Right cardiac atrium (tissue), 5 donors: ENCODE data around the gene RAD9B. TPM values are rescaled to one million over a fixed set of nuclear protein-coding genes. Genes with fewer than 3 reads are reported as not detected.
"Not testable (repeated sequence)": the region's sequence is repeated elsewhere in the genome, so short reads cannot be mapped to it uniquely, and the experiment has no call there.

ENCODE experiments used
- ATAC-seq, 2 donors: fragments of 200-7000 bp; cut with Tn5 transposase; one replicate each; pipeline versions ENCODE4 v1.8.0 to v1.9.1; 2020; ENCODE audit warnings: moderate library complexity in 2 of 2, mild to moderate bottlenecking in 1 of 2
- DNase-seq, 3 donors: peaks; one replicate each; pipeline ENCODE4 v3.0.0-alpha.2; 2020
- H3K27ac ChIP-seq: one replicate; pipeline ENCODE4 v1.5.1; 2013; ENCODE audit warnings: mild to moderate bottlenecking, low read length, control low read depth, moderate library complexity
- H3K27me3 ChIP-seq: one replicate; pipeline ENCODE4 v1.6.1; 2013; ENCODE audit not compliant: control insufficient read depth, insufficient read depth
- H3K4me1 ChIP-seq: one replicate; pipeline ENCODE4 v1.6.1; 2013; ENCODE audit warnings: low read length; ENCODE audit not compliant: control insufficient read depth, insufficient read depth
- H3K4me3 ChIP-seq: one replicate; pipeline ENCODE4 v1.5.1; 2013; ENCODE audit warnings: low read length, control low read depth
- H3K9me3 ChIP-seq: one replicate; pipeline ENCODE4 v1.6.1; 2013; ENCODE audit warnings: low read length; ENCODE audit not compliant: control insufficient read depth
- WGBS: extraction: QIAGEN DNeasy Blood & Tissue Kit; methylation state at CpG from one replicate; pipeline ENCODE4 v1.1.7; 2013; 5-methylcytosine and 5-hydroxymethylcytosine counted together
- intact Hi-C, 4 donors: fragments of 100-400 bp; cut with DNase I; formaldehyde crosslinking; loops; one replicate each; pipeline versions ENCODE4 v1.11.0 to v1.14.0; 2022 to 2023
- polyA plus RNA-seq: library from polyadenylated mRNA; stranded (reverse); fragments of 200-250 nt; gene quantifications from one replicate; pipeline ENCODE4 v1.2.3, GENCODE V29; 2013
- total RNA-seq, 4 donors: library from RNA; stranded (reverse); fragmentation: NEBNext Ultra II Directional; extraction: Animal tissue kit (Norgen Biotek cat#: 25700); gene quantifications; one replicate each; pipeline ENCODE4 v1.2.1, GENCODE V29; 2021
- donor health status: healthy with polysubstance abuse.
- donor health status: DM: no; HTN: yes; CAD: no.
- donor health status: DM: no; HTN: no; CAD: no.
- donor health status: DM: no; HTN: yes; CAD: no; lungs with severe emphysema.
- donor health status: DM: yes; HTN: yes; CAD: no.

Gene RAD9B
- total and polyA plus RNA-seq, 5 donors, result 0.36 to 3.8 (median 1.2) TPM

DNA sequence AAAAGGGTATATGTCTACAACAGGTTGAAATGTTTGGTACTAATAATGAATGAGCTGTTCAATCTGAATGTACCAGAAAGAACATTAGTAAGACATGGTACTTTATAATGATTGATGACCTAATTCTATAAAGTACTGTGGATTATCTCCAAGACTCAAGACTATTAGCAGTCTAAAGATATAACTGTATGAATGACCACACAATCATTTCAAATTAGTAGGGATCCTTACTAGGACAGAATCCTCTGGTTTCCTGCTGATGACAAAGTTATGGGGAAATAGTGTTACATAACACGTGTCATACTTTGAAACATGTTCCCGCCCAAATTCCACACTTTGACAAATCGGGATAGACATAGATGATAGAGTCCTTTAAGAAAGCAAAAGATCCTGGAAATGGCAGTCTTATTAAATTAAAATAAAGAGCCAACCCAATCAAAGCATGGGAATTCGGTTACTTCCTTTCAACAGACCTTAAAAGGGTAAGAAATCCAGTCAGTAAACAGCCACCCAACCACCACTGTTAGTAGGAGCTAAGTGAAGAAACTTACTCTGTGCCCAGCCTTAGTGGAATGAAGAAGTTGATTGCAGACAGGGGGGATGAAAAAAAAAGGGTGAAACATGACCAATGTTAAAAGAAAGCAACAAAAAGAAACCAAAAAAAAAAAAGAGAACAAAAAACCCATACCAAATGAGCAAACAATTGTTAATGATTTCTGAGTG lies 3.0 kb upstream of the RAD9B start:
- Histone ChIP-seq H3K27me3 (no peaks in the 10 kb centered on the region), H3K9me3 (no peaks in the 10 kb centered on the region), H3K4me1 (peaks cover 3% of the 10 kb centered on the region), H3K4me3 (no peak overlapping the region), H3K27ac (no peak overlapping the region)
- no peak for ATAC-seq
- intact Hi-C loops, result no loop called here
- no peak for DNase-seq
- 50% methylated on average over 4 of the region's 4 CpGs for WGBS

GRCh38 chr12:110501399-110501751 lies 756 bp upstream of the RAD9B start:
- WGBS, result under 1% methylated on average over 17 of the region's 17 CpGs
- DNase-seq, result peak in 1 of 3 donors; percentile 18
- peaks cover 3% of the 10 kb centered on the region for H3K4me1 ChIP-seq

DNA sequence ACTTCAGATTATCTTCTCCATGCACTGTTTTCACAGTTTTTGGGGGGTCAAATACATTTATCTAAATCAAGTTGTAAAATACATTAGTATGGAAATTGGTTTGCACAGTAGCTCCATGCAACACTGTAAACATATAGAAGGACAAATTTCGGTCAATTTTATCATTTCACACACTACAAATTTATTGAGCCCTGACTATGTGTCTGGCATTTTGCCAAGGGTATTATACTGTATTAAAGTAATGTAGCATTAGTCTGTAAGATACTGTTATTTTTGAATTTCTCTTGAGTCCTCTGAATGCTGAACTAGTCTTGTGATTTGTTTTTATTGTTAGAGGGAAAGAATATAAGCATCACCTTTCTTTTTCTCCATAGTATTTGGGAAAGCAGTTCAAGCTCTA lies 1.3 kb downstream of the RAD9B start:
- Histone ChIP-seq H3K27ac (no peak overlapping the region), H3K27me3 (no peaks in the 10 kb centered on the region), H3K4me1 (peaks cover 3% of the 10 kb centered on the region), H3K4me3 (no peak overlapping the region), H3K9me3 (no peaks in the 10 kb centered on the region)
- 73% methylated on average over 1 of the region's 1 CpG for WGBS
- intact Hi-C loops, result loop anchor here in 1 of 4 donors (10.0 kb wide), 1 partner anchor 321 kb away; no protein-coding TSS in a partner anchor
- no peak for DNase-seq
- ATAC-seq, result no peak

More at GRCh38 chr12:110501399-110501751, 756 bp upstream of the RAD9B start:
- Histone ChIP-seq H3K27me3 (no peaks in the 10 kb centered on the region), H3K4me3 (peak overlapping the region; percentile 86), H3K27ac (peak overlapping the region; percentile 65), H3K9me3 (no peaks in the 10 kb centered on the region)
- intact Hi-C loops, result loop anchor here in 1 of 4 donors (10.0 kb wide), 1 partner anchor 323 kb away; no protein-coding TSS in a partner anchor
- peak in 1 of 2 donors; percentile 37 for ATAC-seq

- Histone ChIP-seq H3K9me3 (no peaks in the 10 kb centered on the region), H3K4me1 (peaks cover 3% of the 10 kb centered on the region), H3K27me3 (no peaks in the 10 kb centered on the region), H3K4me3 (no peak overlapping the region), H3K27ac (no peak overlapping the region)
- intact Hi-C loops, result loop anchor here in 1 of 4 donors (10.0 kb wide), 1 partner anchor 319 kb away; no protein-coding TSS in a partner anchor
- 71% methylated on average over 3 of the region's 3 CpGs for WGBS
- ATAC-seq, result no peak
- DNase-seq, result no peak
Observed at GRCh38 chr12:110505332-110505731, 3.2 kb downstream of the RAD9B start.

GRCh38 chr12:110508071-110508586 lies 6.0 kb downstream of the RAD9B start:
- H3K27me3 ChIP-seq, result no peaks in the 10 kb centered on the region
- 82% methylated on average over 4 of the region's 4 CpGs for WGBS
- ATAC-seq (no peak), DNase-seq (no peak)
- no peak overlapping the region for H3K4me3 ChIP-seq
- H3K27ac ChIP-seq, result no peak overlapping the region
- no peaks in the 10 kb centered on the region for H3K9me3 ChIP-seq
- H3K4me1 ChIP-seq, result no peaks in the 10 kb centered on the region
- intact Hi-C loops, result loop anchor here in 1 of 4 donors (10.0 kb wide), 1 partner anchor 317 kb away; no protein-coding TSS in a partner anchor

GRCh38 chr12:110513842-110514241 lies 11.7 kb downstream of the RAD9B start:
- WGBS, result 65% methylated on average over 6 of the region's 6 CpGs
- DNase-seq, result no peak
- intact Hi-C loops, result loop anchor here (2.0 to 5.0 kb wide), 4 partner anchors 85 to 373 kb away; no protein-coding TSS in a partner anchor
- ATAC-seq, result no peak
- Histone ChIP-seq H3K27ac (no peak overlapping the region), H3K4me1 (no peaks in the 10 kb centered on the region), H3K9me3 (no peaks in the 10 kb centered on the region), H3K27me3 (no peaks in the 10 kb centered on the region), H3K4me3 (no peak overlapping the region)

DNA sequence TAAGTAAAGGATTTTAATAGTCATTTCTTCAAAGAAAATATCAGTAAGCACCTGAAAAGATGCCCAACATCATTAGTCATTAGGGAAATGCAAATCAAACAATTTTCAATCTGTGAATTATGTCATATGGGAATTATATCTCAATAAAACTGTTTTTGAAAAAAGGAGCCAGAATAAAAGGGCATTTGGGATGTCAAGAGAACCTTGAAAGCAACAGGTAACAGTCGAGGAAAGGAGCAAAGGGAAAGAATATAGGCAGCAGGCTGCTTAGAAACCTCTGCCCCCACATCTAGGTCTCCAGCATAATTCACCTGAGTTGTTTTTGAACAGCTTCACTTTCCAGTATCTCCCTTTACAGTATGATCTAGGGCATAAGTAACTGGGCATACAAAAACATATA lies 12.2 kb downstream of the RAD9B start:
- ATAC-seq (no peak), DNase-seq (no peak)
- H3K4me3 ChIP-seq, result no peak overlapping the region
- no peak overlapping the region for H3K27ac ChIP-seq
- no peaks in the 10 kb centered on the region for H3K9me3 ChIP-seq
- 70% methylated on average over 1 of the region's 1 CpG for WGBS
- H3K27me3 ChIP-seq, result no peaks in the 10 kb centered on the region
- intact Hi-C loops, result loop anchor here in 3 of 4 donors (5.0 kb wide), 2 partner anchors 88 to 373 kb away; no protein-coding TSS in a partner anchor
- H3K4me1 ChIP-seq, result no peaks in the 10 kb centered on the region

DNA sequence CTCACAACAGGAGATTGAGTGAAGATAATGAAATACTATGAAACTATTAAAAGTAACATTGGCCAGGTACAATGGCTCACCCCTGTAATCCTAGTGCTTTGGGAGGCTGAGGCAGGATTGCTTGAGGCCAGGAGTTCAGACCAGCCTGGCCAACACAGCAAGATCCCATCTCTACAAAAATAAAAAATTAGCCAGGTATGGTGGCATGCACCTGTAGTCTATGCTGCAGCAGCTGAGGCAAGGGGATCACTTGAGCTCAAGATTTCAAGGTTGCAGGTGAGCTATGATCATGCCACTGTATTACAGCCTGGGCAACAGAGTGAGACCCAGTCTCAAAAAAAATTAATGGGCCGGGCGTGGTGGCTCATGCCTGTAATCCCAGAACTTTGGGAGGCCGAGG lies 14.9 kb downstream of the RAD9B start:
- ATAC-seq, result no peak
- intact Hi-C loops, result no loop called here
- no peaks in the 10 kb centered on the region for H3K9me3 ChIP-seq
- WGBS, result 88% methylated on average over 3 of the region's 3 CpGs
- DNase-seq, result no peak
- no peak overlapping the region for H3K27ac ChIP-seq
- no peaks in the 10 kb centered on the region for H3K27me3 ChIP-seq
- no peaks in the 10 kb centered on the region for H3K4me1 ChIP-seq
- H3K4me3 ChIP-seq, result no peak overlapping the region

GRCh38 chr12:110518014-110518413 lies 15.9 kb downstream of the RAD9B start:
- intact Hi-C loops, ATAC-seq, DNase-seq, H3K27ac ChIP-seq, H3K4me3 ChIP-seq, H3K9me3 ChIP-seq, H3K27me3 ChIP-seq, H3K4me1 ChIP-seq: not testable (repeated sequence)
- 92% methylated on average over 8 of the region's 8 CpGs for WGBS

DNA sequence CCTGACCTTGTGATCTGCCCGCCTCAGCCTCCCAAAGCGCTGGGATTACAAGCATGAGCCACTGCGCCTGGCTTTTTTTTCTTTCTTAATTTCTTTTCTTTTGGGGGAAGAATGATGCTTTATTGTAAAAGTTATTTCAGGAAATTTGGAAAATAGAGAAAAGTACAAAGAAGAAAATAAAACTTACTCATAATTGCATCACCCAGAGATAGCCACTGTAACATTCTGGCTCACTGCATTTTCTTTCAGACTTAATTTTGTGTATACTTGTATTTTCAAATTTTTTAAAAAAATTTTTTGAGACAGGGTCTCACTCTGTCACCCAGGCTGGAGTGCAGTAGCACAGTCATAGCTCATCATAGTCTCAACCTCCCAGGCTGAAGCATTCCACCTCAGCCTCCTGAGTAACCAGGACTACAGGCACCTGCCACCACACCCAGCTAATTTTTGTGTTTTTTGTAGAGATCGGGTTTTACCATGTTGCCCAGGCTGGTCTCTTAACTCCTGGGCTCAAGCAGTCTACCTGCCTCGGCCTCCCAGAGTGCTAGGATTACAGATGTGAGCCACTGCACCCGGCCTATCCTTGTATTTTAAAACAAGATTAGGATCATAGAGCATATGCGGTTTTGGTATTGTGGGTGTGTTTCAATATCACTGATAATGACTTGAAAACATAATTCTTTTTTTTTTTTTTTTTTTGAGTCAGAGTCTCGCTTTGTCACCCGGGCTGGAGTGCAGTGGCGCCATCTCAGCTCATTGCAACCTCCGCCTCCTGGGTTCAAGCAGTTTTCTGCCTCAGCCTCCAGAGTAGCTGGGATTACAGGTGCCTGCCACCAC lies 19.0 kb downstream of the RAD9B start:
- DNase-seq, H3K9me3 ChIP-seq, H3K27ac ChIP-seq, H3K4me3 ChIP-seq, intact Hi-C loops, H3K27me3 ChIP-seq, ATAC-seq, H3K4me1 ChIP-seq: not testable (repeated sequence)
- WGBS, result 92% methylated on average over 11 of the region's 11 CpGs
